HG03045 (cell line): ENCODE measurements around the gene MT1B.
"Not testable (repeated sequence)": the region's sequence is repeated elsewhere in the genome, so short reads cannot be mapped to it uniquely, and the experiment has no call there.

ENCODE experiments used
- ATAC-seq: cut with Tn5 transposase; IDR thresholded peaks from one replicate; pipeline ENCODE4 v1.9.1; 2021; ENCODE audit warnings: mild to moderate bottlenecking, moderate library complexity; ENCODE audit not compliant: unreplicated experiment

Gene MT1B

DNA sequence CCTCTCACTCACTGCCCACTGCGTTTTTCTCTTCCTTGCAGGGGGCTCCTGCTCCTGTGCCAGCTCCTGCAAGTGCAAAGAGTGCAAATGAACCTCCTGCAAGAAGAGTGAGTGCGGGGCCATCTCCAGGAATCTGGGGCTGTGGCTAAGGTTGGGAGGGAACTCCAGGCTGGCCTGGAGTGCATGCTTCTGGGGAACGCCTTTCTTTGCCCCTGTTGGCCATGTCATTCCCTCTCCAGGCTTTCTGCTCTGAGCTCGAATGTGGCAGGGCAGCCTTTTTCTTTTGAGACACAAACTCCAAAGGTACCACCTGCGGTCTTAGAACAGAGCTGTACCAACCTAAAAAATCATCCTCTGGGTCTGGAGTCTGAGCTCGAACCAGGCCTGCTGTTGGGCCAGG is 33.5 kb upstream of the MT1B start:
- ATAC-seq: no peak

DNA sequence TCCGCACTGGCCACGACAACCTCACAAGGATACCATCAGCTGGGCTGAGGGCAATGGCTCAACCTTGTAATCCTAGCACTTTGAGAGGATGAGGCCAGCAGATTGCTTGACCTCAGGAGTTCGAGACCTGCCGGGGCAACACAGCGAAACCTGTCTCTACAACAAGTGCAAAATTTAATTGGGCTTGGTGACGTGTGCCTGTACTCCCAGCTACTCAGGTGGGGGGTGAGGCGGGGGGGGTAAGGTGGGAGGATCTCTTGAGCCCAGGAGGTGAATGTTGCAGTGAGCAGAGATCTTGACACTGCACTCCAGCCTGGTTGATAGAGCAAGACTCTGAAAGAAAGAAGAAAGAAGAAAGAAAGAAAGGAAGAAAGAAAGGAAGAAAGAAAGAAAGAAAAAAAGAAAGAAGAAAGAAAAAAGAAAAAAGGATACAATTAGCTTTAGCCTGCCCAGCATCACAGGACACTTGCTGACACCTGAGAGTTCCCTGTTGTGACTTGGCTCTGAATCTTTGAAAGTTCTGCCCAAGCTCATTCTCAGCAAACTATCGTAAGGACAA is 31.3 kb upstream of the MT1B start:
- ATAC-seq: no peak

- ATAC-seq: not testable (repeated sequence)
Measured at GRCh38 chr16:56621665-56622445, 29.8 kb upstream of the MT1B start.

DNA sequence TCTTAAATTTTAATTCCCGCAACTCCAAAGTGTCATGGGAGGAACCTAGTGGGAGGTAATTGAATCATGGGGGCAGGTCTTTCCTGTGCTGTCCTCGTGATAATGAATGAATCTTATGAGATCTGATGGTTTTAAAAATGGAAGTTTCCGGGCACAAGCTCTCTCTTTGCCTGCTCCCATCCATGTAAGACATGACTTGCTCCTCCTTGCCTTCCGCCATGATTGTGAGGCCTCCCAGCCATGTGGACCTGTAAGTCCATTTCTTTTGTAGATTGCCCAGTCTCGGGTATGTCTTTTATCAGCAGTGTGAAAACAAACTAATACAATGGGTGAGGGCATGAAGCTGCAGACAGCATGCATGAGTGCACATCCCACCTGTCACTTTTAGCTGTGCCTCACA is 28.5 kb upstream of the MT1B start:
- ATAC-seq: not testable (repeated sequence)

GRCh38 chr16:56623637-56624036 is 28.0 kb upstream of the MT1B start:
- no peak for ATAC-seq

DNA sequence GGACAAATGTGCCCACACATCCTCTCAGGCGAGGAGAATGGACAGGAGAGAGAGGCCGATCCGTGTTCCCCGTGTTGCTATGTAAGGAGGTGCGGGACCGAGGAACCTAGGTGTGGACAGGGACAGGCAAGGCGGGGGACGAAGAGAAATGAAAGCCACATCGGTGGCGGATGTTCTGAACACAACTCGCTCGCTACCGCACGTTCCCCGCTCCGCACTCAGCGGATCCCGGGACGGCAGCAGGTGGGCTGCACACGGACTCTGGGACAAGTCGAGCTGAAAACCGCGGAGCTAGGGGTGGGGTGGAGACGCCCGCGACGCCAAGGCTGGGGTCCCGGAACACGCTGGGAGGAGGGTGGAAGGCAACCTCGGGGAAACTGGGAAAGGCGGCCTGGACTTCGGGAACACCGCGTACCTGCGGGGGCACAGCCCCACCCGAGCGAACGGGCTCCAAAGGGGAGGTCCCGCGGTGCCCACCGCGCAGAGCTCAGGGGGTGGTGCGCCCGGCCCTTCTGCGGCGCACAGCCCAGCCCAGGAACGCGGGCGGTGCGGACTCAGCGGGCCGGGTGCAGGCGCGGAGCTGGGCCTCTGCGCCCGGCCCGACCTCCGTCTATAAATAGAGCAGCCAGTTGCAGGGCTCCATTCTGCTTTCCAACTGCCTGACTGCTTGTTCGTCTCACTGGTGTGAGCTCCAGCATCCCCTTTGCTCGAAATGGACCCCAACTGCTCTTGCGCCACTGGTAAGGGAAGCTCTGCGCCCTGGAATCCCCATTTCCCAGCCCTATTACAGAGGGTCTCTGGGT is 26.3 kb upstream of the MT1B start, which contains the start of gene MT1E:
Gene MT1E, plus strand, starts transcription at position 642 of the 803 bp plus-strand sequence. Its CDS starts 71 bp downstream, at position 713.
- ATAC-seq: peak; percentile 47

GRCh38 chr16:56625943-56626654 is 25.6 kb upstream of the MT1B start:
- ATAC-seq: no peak

DNA sequence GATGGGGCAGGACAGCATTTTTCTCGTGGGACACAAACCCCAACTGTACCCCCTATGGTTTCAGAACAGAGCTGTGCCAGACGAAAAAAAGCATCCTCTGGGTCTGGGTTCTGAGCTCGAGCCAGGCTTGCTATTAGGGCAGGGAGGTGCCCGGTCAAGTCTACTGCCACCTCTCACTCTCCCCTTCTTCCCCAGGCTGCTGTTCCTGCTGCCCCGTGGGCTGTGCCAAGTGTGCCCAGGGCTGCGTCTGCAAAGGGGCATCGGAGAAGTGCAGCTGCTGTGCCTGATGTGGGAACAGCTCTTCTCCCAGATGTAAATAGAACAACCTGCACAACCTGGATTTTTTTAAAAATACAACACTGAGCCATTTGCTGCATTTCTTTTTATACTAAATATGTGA is 25.0 kb upstream of the MT1B start:
- no peak for ATAC-seq

DNA sequence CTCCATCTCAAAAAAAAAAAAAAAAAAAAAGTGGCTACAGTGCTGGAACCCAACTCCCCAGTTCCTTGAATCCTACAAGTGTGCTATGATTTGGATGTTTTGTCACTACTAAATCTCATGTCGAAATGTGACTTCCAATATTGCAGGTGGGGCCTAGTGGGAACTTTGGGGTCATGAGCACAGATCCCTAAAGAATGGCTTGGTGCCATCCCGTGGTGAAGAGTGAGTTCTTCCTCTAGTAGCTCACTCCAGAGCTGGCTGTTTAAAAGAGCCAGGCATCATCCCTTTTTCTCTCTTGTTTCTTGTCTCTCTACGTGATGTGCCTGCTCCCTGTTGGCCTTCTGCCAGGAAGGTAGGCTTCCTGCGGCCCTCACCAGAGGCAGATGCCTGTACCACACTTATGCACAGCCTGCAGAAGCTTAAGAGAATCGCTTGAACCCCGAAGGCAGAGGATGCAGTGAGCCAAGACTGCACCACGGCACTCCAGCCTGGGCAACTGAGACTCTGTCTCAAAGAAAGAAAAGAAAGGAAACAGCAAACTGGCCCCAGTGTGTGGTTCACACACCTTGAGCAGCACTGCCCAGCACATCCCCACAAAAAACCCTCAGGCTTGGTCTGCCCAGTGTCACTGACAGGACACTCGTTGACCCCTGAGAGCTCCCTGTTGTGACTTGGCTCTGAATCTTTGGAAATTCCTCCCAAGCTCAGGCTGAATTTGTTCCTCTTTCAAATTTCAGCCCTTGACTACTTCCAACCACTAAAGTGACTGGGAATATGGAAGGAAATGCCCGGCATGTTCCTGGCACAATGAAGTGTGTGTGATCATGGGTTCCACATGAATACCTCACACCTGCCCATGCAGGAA is 23.0 kb upstream of the MT1B start:
- ATAC-seq: no peak

- ATAC-seq: no peak
Measured at GRCh38 chr16:56629531-56629930, 22.2 kb upstream of the MT1B start.

DNA sequence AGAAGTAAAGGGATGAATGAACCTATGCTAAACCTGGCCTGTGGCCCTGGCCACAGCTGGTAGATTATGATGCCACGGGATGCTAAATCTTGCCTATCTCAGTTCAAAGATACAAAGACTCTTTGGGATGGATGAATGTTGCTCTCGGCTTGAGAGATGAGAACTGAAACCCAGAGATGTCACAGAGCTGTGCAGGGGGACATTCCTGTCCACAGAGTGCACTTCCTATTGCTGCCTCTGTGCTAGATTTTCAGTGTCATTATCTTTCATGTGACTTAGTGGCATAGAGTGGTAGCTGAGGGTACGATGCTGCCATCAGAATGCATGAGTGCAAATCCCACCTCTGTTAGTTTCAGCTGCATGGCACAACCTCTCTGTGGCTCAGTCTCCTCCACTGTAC is 21.6 kb upstream of the MT1B start:
- ATAC-seq: peak; percentile 46

DNA sequence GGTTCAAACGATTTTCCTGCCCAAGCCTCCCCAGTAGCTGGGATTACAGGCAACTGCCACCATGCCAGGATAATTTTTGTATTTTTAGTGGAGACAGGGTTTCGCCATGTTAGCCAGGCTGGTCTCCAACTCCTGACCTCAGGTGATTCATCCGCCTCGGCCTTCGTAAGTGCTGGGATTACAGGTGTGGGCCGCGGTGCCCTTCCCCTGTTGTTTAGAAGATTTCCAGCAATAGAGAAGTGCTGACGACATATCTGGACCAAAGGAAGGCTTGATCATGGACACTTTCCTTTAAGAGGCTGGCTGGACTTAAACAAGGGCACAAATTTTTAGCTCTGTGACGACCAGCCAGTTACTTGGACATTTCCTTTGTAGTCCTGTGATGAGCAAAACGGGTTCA is 20.5 kb upstream of the MT1B start:
- no peak for ATAC-seq

DNA sequence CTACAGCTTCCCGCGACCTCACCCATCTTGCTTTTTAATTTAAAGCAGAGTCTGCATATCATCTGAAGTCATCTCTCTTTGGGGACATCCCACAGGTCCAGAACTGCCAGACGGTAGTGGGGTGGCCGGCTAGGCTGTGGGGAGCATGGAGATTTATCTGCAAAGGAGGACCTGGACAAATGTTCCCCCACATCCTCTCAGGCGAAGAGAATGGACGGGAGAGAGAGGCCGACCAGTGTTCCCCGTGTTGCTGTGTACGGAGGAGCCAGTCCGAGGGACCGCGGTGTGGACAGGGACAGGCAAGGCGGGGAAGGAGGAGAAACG is 19.9 kb upstream of the MT1B start:
- no peak for ATAC-seq

DNA sequence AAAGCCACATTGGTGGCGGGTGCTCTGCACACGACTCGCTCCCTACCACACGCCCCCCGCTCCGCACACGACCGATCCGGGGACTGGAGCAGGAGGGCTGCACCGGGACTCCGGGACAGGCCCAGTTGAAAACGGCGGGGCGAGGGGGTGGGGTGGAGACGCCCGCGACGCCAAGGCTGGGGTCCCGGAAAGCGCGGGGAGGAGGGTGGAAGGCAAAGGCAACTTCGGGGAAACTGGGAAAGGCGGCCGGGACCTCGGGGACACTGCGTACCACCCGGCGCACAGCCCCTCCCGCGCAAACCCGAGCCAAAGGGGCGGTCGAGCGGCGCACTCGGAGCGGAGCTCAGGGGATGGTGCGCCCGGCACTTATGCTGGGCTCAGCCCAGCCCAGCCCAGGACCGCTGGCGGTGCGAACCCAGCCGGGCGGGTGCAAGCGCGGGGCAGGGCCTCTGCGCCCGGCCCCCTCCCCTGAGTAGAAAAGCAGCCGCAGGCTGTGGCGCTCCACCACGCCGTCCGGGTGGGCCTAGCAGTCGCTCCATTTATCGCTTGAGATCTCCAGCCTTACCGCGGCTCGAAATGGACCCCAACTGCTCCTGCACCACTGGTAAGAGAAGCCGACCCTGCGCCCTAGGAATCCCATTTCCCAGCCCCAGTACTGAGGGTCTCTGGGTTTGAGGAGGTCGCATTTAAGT is 19.4 kb upstream of the MT1B start, which contains the start of gene MT1M:
Gene MT1M, plus strand, starts transcription at position 504 of the 692 bp plus-strand sequence. Its CDS starts 73 bp downstream, at position 577.
- ATAC-seq: no peak

GRCh38 chr16:56632848-56633365 is 18.8 kb upstream of the MT1B start:
- no peak for ATAC-seq

DNA sequence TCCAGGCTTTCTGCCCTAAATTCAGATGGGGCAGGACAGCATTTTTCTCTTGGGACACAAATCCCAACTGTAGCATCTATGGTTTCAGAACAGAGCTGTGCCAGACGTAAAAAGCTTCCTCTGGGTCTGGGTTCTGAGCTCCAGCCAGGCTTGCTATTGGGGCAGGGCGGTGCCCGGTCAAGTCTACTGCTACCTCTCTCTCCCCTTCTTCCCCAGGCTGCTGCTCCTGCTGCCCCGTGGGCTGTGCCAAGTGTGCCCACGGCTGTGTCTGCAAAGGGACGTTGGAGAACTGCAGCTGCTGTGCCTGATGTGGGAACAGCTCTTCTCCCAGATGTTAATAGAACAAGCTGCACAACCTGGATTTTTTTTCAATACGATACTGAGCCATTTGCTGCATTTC is 18.2 kb upstream of the MT1B start:
- no peak for ATAC-seq

DNA sequence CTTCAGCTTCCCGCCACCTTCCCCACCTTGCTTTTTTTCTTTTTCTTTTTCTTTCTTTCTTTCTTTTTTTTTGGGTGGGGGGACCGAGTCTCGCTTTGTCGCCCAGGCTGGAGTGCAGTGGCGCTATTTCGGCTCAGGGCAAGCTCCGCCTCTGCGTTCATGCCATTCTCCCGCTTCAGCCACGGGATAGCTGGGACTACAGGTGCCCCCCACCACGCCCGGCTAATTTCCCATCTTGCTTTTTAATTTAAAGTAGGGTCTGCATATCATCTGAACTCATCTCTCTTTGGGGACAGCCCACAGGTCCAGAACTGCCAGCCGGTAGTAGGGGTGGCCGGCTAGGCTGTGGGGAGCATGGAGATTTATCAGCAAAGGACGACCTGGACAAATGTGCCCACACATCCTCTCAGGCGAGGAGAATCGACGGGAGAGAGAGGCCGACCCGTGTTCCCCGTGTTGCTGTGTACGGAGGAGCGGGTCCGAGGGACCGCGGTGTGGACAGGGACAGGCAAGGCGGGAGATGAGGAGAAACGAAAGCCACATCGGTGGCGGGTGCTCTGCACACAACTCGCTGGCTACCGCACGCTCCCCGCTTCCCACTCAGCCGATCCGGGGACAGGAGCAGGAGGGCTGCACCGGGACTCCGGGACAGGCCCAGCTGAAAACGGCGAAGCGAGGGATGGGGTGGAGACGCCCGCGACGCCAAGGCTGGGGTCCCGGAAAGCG is 16.8 kb upstream of the MT1B start:
- no peak for ATAC-seq

- ATAC-seq: no peak
Measured at GRCh38 chr16:56635441-56635967, 16.2 kb upstream of the MT1B start.
